Activated naive CD8-positive, alpha-beta T cell treated with anti-CD3 and anti-CD28 coated beads, Interleukin-2, amount 50 U/mL, for 16 hours (primary cell): ENCODE data around the gene TUBA3E.
"Not testable (repeated sequence)": the region's sequence is repeated elsewhere in the genome, so short reads cannot be mapped to it uniquely, and the experiment has no call there.

ENCODE experiments used
- DNase-seq: peaks from one replicate; pipeline ENCODE4 v3.0.0-alpha.2; 2020; ENCODE audit warnings: low read depth, low spot score

Gene TUBA3E

GRCh38 chr2:130145006-130145414 is 53.2 kb downstream of the TUBA3E start, which contains the start of gene CCDC74B:
Gene CCDC74B, minus strand, starts transcription at chr2:130145112. Its CDS starts 116 bp downstream, at chr2:130144996.
- DNase-seq, result not testable (repeated sequence)

GRCh38 chr2:130143266-130144039 is 54.8 kb downstream of the TUBA3E start:
- not testable (repeated sequence) for DNase-seq

GRCh38 chr2:130142396-130143265 is 55.6 kb downstream of the TUBA3E start:
- not testable (repeated sequence) for DNase-seq
